Breast epithelium (tissue), 4 donors: ENCODE results near the gene UNK. TPM values are rescaled to one million over a fixed set of nuclear protein-coding genes. Genes with fewer than 3 reads are reported as not detected.
"Not testable (repeated sequence)": the region's sequence is repeated elsewhere in the genome, so short reads cannot be mapped to it uniquely, and the experiment has no call there.

Source experiments
- DNase-seq, 2 donors: peaks; one replicate each; pipeline ENCODE4 v3.0.0-alpha.2; 2019; ENCODE audit warnings: low spot score in 2 of 2
- H3K27ac ChIP-seq, 2 donors: fragments of 200-600 bp; sonication (generic) in 1 of 2; one replicate each; pipeline ENCODE4 v1.5.1; 2016 to 2019; ENCODE audit warnings: mild to moderate bottlenecking in 1 of 2
- H3K27me3 ChIP-seq, 2 donors: fragments of 200-600 bp; sonication (generic) in 1 of 2; one replicate each; pipeline versions ENCODE4 v1.5.1 to v1.6.0; 2017 to 2019; ENCODE audit warnings: control low read depth in 1 of 2, mild to moderate bottlenecking in 1 of 2
- H3K36me3 ChIP-seq: fragments of 200-600 bp; one replicate; pipeline ENCODE4 v1.5.1; 2019
- H3K4me1 ChIP-seq, 2 donors: fragments of 200-600 bp; sonication (generic); one replicate each; pipeline ENCODE4 v1.5.1; 2016 to 2019; ENCODE audit warnings: control low read depth in 1 of 2
- H3K4me3 ChIP-seq, 3 donors: fragments of 200-600 bp; sonication (generic); 1 replicate in 2 of 3; 2 replicates in 1 of 3; pipeline ENCODE4 v1.5.1; 2016 to 2019; ENCODE audit warnings: mild to moderate bottlenecking in 3 of 3, moderate library complexity in 2 of 3
- H3K9me3 ChIP-seq, 2 donors: fragments of 200-600 bp; sonication (generic) in 1 of 2; one replicate each; pipeline ENCODE4 v1.5.1; 2016 to 2019; ENCODE audit warnings: control low read depth in 1 of 2
- CTCF ChIP-seq, 3 donors: fragments of 450-650 bp; IDR thresholded peaks; one replicate each; pipeline ENCODE4 v1.5.1; 2016 to 2017; ENCODE audit warnings: antibody characterized with exemption in 3 of 3, mild to moderate bottlenecking in 3 of 3, moderate library complexity in 3 of 3
- POLR2A ChIP-seq: fragments of 450-650 bp; IDR thresholded peaks from one replicate; pipeline ENCODE4 v1.6.1; 2016; ENCODE audit warnings: antibody characterized with exemption, mild to moderate bottlenecking, moderate library complexity
- POLR2AphosphoS5 ChIP-seq, 3 donors: sonication (generic); formaldehyde crosslinking; IDR thresholded peaks; one replicate each; pipeline ENCODE4 v1.6.1; 2017; ENCODE audit warnings: antibody characterized with exemption in 3 of 3
- intact Hi-C: fragments of 100-400 bp; cut with DNase I; formaldehyde crosslinking; loops from one replicate; pipeline ENCODE4 v1.15.1; 2023; ENCODE audit warnings: low total_unique reads
- total RNA-seq, 3 donors: library from RNA; depleted of rRNA; stranded (reverse); fragments of >200 nt; gene quantifications; one replicate each; pipeline ENCODE4 v1.1.0, GENCODE V29; 2016

Gene UNK
- total RNA-seq, 3 donors from 2014 or later, result 18.7 to 43.3 (median 28.5) TPM

DNA sequence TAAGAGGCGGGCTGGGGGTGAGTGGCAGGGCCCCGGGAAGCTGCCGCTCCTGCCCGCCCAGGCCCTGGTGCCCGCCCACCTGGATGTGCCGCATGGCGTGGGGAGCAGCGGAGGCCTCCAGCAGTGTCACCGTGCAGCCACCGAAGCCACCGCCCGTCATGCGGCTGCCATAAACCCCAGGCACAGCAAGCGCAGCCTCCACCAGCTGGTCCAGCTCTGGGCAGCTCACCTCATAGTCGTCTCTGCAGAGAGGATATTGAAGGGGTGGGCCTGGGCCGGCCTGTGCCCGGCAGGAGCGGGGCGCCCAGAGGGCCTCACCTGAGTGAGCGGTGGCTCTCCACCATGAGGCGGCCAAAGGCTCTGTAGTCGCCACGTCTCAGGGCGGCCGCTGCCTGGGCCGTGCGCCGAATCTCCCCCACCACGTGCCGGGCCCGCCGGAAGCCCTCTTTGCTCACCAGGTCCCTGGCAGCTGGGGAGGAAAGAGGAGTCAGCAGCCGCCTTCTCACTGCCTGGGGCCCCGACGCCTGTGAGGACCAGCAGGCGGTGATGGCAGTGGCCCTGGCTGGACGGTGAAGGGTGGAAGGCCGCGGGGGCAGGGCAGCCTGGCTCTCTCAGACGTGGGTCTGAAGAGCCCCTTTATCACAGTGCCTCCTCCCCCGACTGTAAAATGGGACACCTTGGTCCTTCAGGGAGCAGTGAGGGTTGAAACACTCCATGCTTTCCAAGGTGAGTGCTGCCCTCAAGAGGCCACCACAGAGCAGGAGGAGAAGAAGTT, 26.3 kb upstream of the UNK start:
- Histone ChIP-seq H3K27me3 (no peaks in the 10 kb centered on the region), H3K9me3 (no peaks in the 10 kb centered on the region), H3K4me3 (no peak overlapping the region), H3K4me1 (peaks cover 0 to 3% of the 10 kb centered on the region in 2 donors), H3K27ac (no peak overlapping the region), H3K36me3 (peaks cover 5% of the 10 kb centered on the region)
- DNase-seq, result no peak
- intact Hi-C loops, result no loop called here
- TF ChIP-seq POLR2A, result no peak
- no peak for TF ChIP-seq CTCF (IDR thresholded peaks at IDR 0.05)
- no peak for TF ChIP-seq POLR2AphosphoS5 (IDR thresholded peaks at IDR 0.05)

- no peak for DNase-seq
- H3K4me3 ChIP-seq, result no peak overlapping the region
- H3K36me3 ChIP-seq, result peaks cover 5% of the 10 kb centered on the region
- H3K27me3 ChIP-seq, result no peaks in the 10 kb centered on the region
- peak overlapping the region in 1 of 2 donors; percentile 6 for H3K27ac ChIP-seq
- TF ChIP-seq POLR2AphosphoS5 (IDR thresholded peaks at IDR 0.05), result no peak
- no peak for TF ChIP-seq CTCF (IDR thresholded peaks at IDR 0.05)
- no peak for TF ChIP-seq POLR2A
- H3K9me3 ChIP-seq, result no peaks in the 10 kb centered on the region
- peaks cover 7 to 9% of the 10 kb centered on the region in 2 donors for H3K4me1 ChIP-seq
- intact Hi-C loops, result no loop called here
These were observed 25.1 kb upstream of the UNK start for GRCh38 chr17:75759457-75759856.

- DNase-seq, H3K4me1 ChIP-seq, intact Hi-C loops, H3K9me3 ChIP-seq, H3K4me3 ChIP-seq, H3K27me3 ChIP-seq, H3K36me3 ChIP-seq: not testable (repeated sequence)
- peak overlapping the region in 1 of 2 donors; percentile 6 for H3K27ac ChIP-seq
These were observed 24.5 kb upstream of the UNK start for GRCh38 chr17:75759978-75760640.

- H3K4me1 ChIP-seq, result peaks cover 7 to 10% of the 10 kb centered on the region in 2 donors
- no peak overlapping the region for H3K4me3 ChIP-seq
- no peak for TF ChIP-seq POLR2AphosphoS5 (IDR thresholded peaks at IDR 0.05)
- TF ChIP-seq POLR2A, result no peak
- no peak for TF ChIP-seq CTCF (IDR thresholded peaks at IDR 0.05)
- no peaks in the 10 kb centered on the region for H3K9me3 ChIP-seq
- no peaks in the 10 kb centered on the region for H3K36me3 ChIP-seq
- H3K27ac ChIP-seq, result no peak overlapping the region
- no peak for DNase-seq
- intact Hi-C loops, result no loop called here
- H3K27me3 ChIP-seq, result no peaks in the 10 kb centered on the region
These were observed 21.9 kb upstream of the UNK start for GRCh38 chr17:75762513-75763268.

DNA sequence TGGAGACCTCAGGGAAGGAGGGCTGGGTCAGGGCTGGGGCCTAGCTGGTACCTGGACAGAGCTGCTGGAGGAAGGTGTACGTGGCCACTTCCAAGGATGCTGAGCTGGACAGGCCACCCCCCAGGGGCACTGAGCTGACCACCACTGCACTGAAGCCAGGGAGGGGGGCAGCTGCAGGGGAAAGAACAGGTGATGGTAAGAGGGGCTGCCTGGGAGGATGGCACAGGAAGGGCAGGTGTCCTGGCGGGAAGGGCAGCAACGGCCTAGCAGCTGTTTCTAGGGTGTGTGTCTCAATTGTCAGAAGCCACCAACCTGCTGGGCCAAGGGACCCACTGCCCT, 21.4 kb upstream of the UNK start:
- DNase-seq, result no peak
- intact Hi-C loops, result no loop called here
- H3K4me1 ChIP-seq, result peaks cover 7 to 10% of the 10 kb centered on the region in 2 donors
- no peaks in the 10 kb centered on the region for H3K27me3 ChIP-seq
- TF ChIP-seq CTCF (IDR thresholded peaks at IDR 0.05) (no peak), POLR2AphosphoS5 (IDR thresholded peaks at IDR 0.05) (no peak), POLR2A (no peak)
- no peaks in the 10 kb centered on the region for H3K36me3 ChIP-seq
- no peaks in the 10 kb centered on the region for H3K9me3 ChIP-seq
- no peak overlapping the region for H3K4me3 ChIP-seq
- H3K27ac ChIP-seq, result peak overlapping the region in 1 of 2 donors; percentile 72
